IPS-18a (cell line): ENCODE data around the gene TAF1.
"Not testable (repeated sequence)": the region's sequence is repeated elsewhere in the genome, so short reads cannot be mapped to it uniquely, and the experiment has no call there.

Source experiments
- H3K27ac ChIP-seq: one replicate; pipeline ENCODE4 v1.5.1; 2013; ENCODE audit warnings: low read length
- H3K27me3 ChIP-seq: one replicate; pipeline ENCODE4 v1.6.1; 2013; ENCODE audit warnings: mild to moderate bottlenecking, low read length; ENCODE audit not compliant: control insufficient read depth, insufficient read depth
- H3K36me3 ChIP-seq: one replicate; pipeline ENCODE4 v1.6.1; 2013; ENCODE audit warnings: low read depth, low read length; ENCODE audit not compliant: control insufficient read depth
- H3K4me1 ChIP-seq: one replicate; pipeline ENCODE4 v1.6.1; 2013; ENCODE audit warnings: low read depth, low read length; ENCODE audit not compliant: control insufficient read depth
- H3K4me3 ChIP-seq: one replicate; pipeline ENCODE4 v1.5.1; 2013; ENCODE audit warnings: low read length
- H3K9ac ChIP-seq: one replicate; pipeline ENCODE4 v1.6.1; 2013; ENCODE audit warnings: mild to moderate bottlenecking, low read length, moderate library complexity
- H3K9me3 ChIP-seq: one replicate; pipeline ENCODE4 v1.6.1; 2013; ENCODE audit warnings: low read depth, low read length; ENCODE audit not compliant: control insufficient read depth

The TAF1 gene

DNA sequence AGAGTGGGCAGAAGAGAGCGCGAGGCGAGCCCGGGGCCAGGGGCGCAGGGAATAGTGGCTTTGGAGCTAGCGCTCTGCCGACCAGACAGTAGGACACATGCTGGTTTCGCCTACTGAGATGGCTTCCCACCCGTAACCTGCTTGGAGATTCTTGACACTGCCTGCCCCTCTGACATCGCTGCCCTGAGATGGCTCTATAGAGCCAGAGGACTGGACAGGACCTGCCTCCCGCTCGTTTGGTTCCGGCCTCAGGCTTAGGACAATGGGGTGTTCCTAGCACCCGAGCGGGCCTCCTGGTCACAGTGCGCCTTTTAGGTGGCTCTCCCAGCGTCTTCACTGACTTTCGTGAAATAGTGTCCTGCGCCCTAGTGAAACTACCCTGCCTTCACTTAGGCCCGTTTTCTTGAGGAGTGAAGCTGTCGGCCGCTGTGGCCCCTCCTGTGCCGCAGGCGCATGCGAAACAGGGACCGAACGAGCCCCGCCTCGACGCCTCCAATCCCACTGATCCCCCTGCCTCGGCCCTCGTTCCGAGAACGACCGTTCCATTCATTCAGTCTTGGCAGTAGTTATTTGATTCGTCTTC lies 608 bp downstream of the TAF1 start:
- no peaks in the 10 kb centered on the region for H3K27me3 ChIP-seq
- H3K4me3 ChIP-seq, result peak overlapping the region; percentile 87
- no peak overlapping the region for H3K27ac ChIP-seq
- peak overlapping the region; percentile 92 for H3K9ac ChIP-seq
- peaks cover 8% of the 10 kb centered on the region for H3K36me3 ChIP-seq
- peaks cover 5% of the 10 kb centered on the region for H3K9me3 ChIP-seq
- H3K4me1 ChIP-seq, result no peaks in the 10 kb centered on the region

DNA sequence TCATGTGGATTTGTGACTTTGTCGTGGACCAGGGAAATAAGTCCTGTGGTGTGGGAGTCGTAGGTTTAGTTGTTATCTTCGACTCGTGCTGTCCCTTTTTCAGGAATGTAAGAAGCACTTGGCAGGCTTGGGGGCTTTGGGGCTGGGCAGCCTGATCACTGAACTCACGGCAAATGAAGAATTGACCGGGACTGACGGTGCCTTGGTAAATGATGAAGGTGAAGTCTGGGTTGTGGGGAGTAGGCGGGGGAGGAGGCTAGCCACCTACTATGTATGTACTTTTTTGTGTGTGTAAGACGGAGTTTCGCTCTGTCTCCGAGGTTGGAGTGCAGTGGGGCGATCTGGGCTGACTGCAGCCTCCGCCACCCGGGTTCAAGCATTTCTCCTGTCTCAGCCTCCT lies 1.2 kb downstream of the TAF1 start:
- H3K27me3 ChIP-seq, result no peaks in the 10 kb centered on the region
- peaks cover 5% of the 10 kb centered on the region for H3K9me3 ChIP-seq
- peak overlapping the region; percentile 87 for H3K4me3 ChIP-seq
- H3K36me3 ChIP-seq, result peaks cover 8% of the 10 kb centered on the region
- no peaks in the 10 kb centered on the region for H3K4me1 ChIP-seq
- no peak overlapping the region for H3K27ac ChIP-seq
- peak overlapping the region; percentile 92 for H3K9ac ChIP-seq

GRCh38 chrX:71372388-71372787 lies 6.2 kb downstream of the TAF1 start:
- peaks cover 39% of the 10 kb centered on the region for H3K36me3 ChIP-seq

DNA sequence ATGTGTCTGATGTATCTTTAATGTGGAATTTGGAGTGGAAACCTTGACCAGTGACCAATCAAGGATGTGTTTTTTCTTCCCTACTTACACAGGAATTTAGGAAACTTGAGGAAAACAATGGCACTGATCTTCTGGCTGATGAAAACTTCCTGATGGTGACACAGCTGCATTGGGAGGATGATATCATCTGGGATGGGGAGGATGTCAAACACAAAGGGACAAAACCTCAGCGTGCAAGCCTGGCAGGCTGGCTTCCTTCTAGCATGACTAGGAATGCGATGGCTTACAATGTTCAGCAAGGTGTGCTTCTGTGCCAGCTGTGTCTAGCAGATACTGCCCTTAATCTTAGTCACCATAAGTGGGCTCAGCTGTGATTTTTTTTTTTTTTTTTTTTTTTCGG lies 12.6 kb downstream of the TAF1 start:
- H3K9me3 ChIP-seq, result peaks cover 9% of the 10 kb centered on the region
- H3K9ac ChIP-seq, result no peak overlapping the region
- no peaks in the 10 kb centered on the region for H3K27me3 ChIP-seq
- H3K4me3 ChIP-seq, result no peak overlapping the region
- H3K4me1 ChIP-seq, result no peaks in the 10 kb centered on the region
- H3K36me3 ChIP-seq, result peaks cover 61% of the 10 kb centered on the region
- H3K27ac ChIP-seq, result no peak overlapping the region

More at GRCh38 chrX:71372388-71372787, 6.2 kb downstream of the TAF1 start:
- Histone ChIP-seq H3K9me3 (peaks cover 7% of the 10 kb centered on the region), H3K27ac (no peak overlapping the region), H3K27me3 (no peaks in the 10 kb centered on the region), H3K4me1 (no peaks in the 10 kb centered on the region), H3K4me3 (no peak overlapping the region), H3K9ac (no peak overlapping the region)

DNA sequence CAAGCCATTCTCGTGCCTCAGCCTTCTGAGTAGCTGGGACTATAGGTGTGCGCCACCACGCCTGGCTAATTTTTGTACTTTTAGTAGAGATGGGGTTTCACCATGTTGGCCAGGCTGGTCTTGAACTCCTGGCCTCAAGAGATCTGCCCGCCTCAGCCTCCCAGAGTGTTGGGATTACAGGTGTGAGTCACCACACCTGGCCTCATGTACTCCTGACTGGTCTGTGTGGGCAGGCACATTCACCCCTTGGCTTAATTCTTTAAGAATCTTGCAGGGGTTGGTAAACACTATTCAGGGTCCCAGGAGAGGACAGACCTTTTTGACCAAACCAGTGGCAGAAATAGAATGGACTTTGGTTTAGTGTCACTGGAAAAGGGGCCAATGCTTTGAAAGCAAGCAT lies 25.6 kb downstream of the TAF1 start:
- not testable (repeated sequence) for H3K4me1 ChIP-seq, H3K9ac ChIP-seq, H3K4me3 ChIP-seq, H3K27ac ChIP-seq, H3K9me3 ChIP-seq, H3K27me3 ChIP-seq
- peaks cover 63% of the 10 kb centered on the region for H3K36me3 ChIP-seq

DNA sequence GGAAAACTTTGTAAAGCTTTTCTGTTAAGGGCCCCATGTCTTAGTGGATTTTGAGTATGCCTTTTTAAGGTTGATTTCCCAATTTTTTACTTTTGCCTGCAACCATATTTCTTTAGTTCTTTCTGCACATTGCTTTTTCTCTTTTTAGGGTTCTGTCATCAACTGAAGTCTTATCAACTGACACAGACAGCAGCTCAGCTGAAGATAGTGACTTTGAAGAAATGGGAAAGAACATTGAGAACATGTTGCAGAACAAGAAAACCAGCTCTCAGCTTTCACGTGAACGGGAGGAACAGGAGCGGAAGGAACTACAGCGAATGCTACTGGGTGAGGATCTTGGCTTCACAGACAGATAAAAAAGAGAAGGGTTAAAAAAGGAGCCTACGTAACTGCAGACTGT lies 27.8 kb downstream of the TAF1 start:
- Histone ChIP-seq H3K36me3 (peaks cover 67% of the 10 kb centered on the region), H3K9me3 (peaks cover 3% of the 10 kb centered on the region), H3K27me3 (no peaks in the 10 kb centered on the region), H3K27ac (no peak overlapping the region), H3K9ac (no peak overlapping the region), H3K4me1 (no peaks in the 10 kb centered on the region), H3K4me3 (no peak overlapping the region)

GRCh38 chrX:71396576-71396975 lies 30.4 kb downstream of the TAF1 start:
- peaks cover 3% of the 10 kb centered on the region for H3K9me3 ChIP-seq
- H3K36me3 ChIP-seq, result peaks cover 63% of the 10 kb centered on the region
- H3K9ac ChIP-seq, result no peak overlapping the region
- no peaks in the 10 kb centered on the region for H3K4me1 ChIP-seq
- no peak overlapping the region for H3K27ac ChIP-seq
- no peaks in the 10 kb centered on the region for H3K27me3 ChIP-seq
- no peak overlapping the region for H3K4me3 ChIP-seq

- H3K27me3 ChIP-seq, result no peaks in the 10 kb centered on the region
- no peak overlapping the region for H3K4me3 ChIP-seq
- H3K9me3 ChIP-seq, result peaks cover 3% of the 10 kb centered on the region
- peaks cover 36% of the 10 kb centered on the region for H3K36me3 ChIP-seq
- no peak overlapping the region for H3K9ac ChIP-seq
- H3K4me1 ChIP-seq, result no peaks in the 10 kb centered on the region
- no peak overlapping the region for H3K27ac ChIP-seq
Observed at GRCh38 chrX:71400710-71401109, 34.6 kb downstream of the TAF1 start.

GRCh38 chrX:71416260-71416659 lies 50.1 kb downstream of the TAF1 start:
- H3K9ac ChIP-seq, H3K9me3 ChIP-seq, H3K27me3 ChIP-seq, H3K4me3 ChIP-seq, H3K27ac ChIP-seq, H3K4me1 ChIP-seq: not testable (repeated sequence)
- H3K36me3 ChIP-seq, result peaks cover 25% of the 10 kb centered on the region

GRCh38 chrX:71420686-71421085 lies 54.5 kb downstream of the TAF1 start:
- Histone ChIP-seq H3K36me3 (peaks cover 31% of the 10 kb centered on the region), H3K4me3 (no peak overlapping the region)

DNA sequence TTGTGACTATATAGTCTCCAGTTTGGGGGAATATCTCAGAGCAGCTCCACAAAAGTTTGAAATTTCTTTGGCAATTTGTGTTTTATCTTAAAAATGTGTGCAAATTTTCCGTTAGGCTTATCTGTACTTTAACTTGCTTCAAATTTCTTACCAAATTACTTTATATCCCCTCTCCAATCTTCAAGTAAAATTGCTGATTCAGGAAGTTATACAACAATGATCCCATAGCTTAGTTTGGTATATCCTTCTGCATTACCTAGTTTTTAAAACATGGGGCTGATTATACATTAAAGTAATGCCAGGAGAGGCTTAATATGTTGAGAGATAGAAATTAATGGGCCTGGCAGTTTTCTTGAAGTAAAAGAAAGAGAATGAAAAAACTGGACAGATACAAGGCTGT lies 66.6 kb downstream of the TAF1 start:
- Histone ChIP-seq H3K27me3 (no peaks in the 10 kb centered on the region), H3K4me1 (no peaks in the 10 kb centered on the region), H3K27ac (no peak overlapping the region), H3K9me3 (peaks cover 26% of the 10 kb centered on the region), H3K9ac (no peak overlapping the region), H3K4me3 (no peak overlapping the region), H3K36me3 (peaks cover 8% of the 10 kb centered on the region)

More at GRCh38 chrX:71420686-71421085, 54.5 kb downstream of the TAF1 start:
- H3K9ac ChIP-seq, result no peak overlapping the region
- no peaks in the 10 kb centered on the region for H3K4me1 ChIP-seq
- no peaks in the 10 kb centered on the region for H3K9me3 ChIP-seq
- H3K27me3 ChIP-seq, result no peaks in the 10 kb centered on the region
- H3K27ac ChIP-seq, result no peak overlapping the region

DNA sequence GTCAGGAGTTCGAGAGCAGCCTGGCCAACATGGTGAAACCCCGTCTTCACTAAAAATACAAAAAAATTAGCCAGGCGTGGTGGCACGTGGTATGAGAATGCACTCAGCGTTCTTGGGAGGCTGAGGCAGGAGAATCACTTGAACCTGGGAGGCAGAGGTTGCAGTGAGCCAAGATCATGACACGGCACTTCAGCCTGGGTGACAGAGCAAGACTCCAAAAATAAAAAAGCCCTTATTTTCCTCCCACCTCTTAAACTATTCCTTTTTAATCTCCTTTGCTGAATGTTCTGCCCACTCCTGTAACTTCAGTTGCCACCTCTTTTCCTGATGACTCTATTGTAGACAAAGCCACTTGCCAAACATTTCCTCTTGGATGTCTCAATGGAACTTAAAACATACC lies 72.6 kb downstream of the TAF1 start:
- Histone ChIP-seq H3K9ac (no peak overlapping the region), H3K27ac (no peak overlapping the region), H3K9me3 (peaks cover 12% of the 10 kb centered on the region), H3K4me3 (no peak overlapping the region), H3K27me3 (no peaks in the 10 kb centered on the region), H3K4me1 (no peaks in the 10 kb centered on the region), H3K36me3 (peaks cover 3% of the 10 kb centered on the region)
